GM18870 (cell line): ENCODE measurements around the gene TRIM66.

ENCODE experiments used
- ATAC-seq: cut with Tn5 transposase; IDR thresholded peaks from one replicate; pipeline ENCODE4 v1.9.1; 2021; ENCODE audit warnings: moderate library complexity; ENCODE audit not compliant: unreplicated experiment

Gene TRIM66

GRCh38 chr11:8612522-8612921 is 69.9 kb downstream of the TRIM66 start:
- no peak for ATAC-seq

DNA sequence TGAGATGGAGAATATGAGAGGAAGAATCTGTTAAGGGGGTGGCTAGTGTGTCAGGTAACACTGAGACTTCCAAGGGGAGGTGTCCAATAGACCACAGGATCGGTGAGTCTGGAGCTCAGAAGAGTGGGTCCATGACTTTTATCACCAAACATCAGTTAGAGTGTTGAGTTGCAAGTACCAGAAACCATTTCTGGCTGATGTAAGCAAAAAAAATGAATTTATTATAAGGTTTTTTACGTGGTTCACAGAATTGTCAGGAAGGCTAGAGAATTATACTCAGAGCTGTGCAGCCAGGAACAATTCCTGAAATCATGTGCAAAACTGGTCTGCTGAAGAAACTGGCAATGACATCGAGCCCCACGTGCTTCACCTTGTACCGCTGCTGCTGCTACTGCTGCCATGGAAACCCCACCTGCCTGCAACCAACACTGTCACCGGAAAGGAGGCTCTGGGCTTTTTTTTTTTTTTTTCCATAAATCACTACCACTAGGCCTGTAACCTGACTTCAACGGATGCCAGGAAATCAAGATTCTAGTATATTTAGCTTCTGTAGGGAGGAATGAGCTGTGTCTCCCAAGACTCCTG is 71.8 kb downstream of the TRIM66 start:
- no peak for ATAC-seq

DNA sequence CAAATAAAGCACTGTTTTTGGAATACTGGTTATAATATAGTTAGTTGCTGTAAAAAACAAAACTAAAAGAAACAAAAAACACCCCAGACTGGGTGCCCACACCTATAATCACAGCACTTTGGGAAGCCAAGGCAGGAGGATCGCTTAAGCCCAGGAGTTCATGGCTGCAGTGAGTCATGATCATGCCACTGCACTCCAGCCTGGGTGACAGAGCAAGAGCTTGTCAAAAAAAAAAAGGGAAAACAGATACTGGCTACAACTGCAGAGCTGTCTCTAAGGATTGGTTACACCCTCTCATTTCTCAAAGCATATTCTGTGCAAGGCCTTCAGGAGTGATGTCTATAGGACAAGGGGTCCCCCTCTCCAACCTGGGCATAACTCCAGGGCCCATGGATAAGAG is 73.8 kb downstream of the TRIM66 start:
- ATAC-seq: no peak

GRCh38 chr11:8605971-8606563 is 76.4 kb downstream of the TRIM66 start:
- ATAC-seq: no peak

- ATAC-seq: peak; percentile 55
Observed at GRCh38 chr11:8604078-8604723, 78.3 kb downstream of the TRIM66 start.

- ATAC-seq: peak; percentile 9
Observed at GRCh38 chr11:8603696-8604077, 78.8 kb downstream of the TRIM66 start.

- no peak for ATAC-seq
Observed at GRCh38 chr11:8601376-8602133, 80.9 kb downstream of the TRIM66 start.

GRCh38 chr11:8598506-8598905 is 84.0 kb downstream of the TRIM66 start:
- ATAC-seq: no peak

DNA sequence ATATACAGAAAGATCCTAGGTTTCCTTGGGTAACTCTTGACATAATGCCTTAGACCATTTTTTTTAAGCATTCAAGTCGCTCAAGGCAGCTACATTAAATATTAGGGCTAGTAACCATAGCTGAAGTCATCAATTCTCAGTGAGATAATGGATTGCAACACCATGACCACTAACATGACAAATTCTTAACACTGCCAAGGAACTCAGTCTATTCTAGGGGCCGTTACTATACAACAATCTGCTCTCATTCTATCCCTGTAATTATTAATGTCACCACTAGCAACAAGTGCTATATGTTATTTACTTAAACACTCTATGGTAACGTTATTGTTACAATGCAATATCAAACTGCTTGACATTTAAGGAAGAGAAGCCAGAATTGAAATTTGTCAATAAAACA is 85.3 kb downstream of the TRIM66 start:
- ATAC-seq: no peak

GRCh38 chr11:8596504-8597046 is 85.9 kb downstream of the TRIM66 start:
- no peak for ATAC-seq

GRCh38 chr11:8593935-8594909 is 88.2 kb downstream of the TRIM66 start, which contains the start of gene STK33:
STK33 (minus strand) TSS chr11:8594228; CDS start chr11:8474905, 119,323 bp downstream.
- ATAC-seq: peak; percentile 76

- ATAC-seq: no peak
Observed at GRCh38 chr11:8593455-8593854, 89.0 kb downstream of the TRIM66 start.

DNA sequence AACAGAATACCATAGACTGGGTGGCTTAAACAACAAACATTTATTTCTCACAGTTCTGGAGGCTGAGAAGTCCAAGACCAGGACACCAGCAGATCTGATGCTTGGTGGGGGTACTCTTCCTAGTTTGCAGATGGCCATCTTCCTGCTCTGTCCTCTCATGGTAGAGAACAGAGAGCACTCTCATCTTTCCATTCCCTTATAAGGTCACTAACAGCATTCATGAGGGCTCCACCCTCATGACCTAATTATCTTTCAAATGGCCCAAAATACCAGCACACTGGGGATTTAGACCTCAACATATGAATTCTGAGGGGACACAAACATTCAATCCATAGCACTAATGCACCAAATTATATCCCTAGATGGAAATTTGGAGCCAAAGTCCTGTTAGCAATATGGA is 94.5 kb downstream of the TRIM66 start:
- ATAC-seq: no peak

- no peak for ATAC-seq
Observed at GRCh38 chr11:8586805-8587204, 95.7 kb downstream of the TRIM66 start.

DNA sequence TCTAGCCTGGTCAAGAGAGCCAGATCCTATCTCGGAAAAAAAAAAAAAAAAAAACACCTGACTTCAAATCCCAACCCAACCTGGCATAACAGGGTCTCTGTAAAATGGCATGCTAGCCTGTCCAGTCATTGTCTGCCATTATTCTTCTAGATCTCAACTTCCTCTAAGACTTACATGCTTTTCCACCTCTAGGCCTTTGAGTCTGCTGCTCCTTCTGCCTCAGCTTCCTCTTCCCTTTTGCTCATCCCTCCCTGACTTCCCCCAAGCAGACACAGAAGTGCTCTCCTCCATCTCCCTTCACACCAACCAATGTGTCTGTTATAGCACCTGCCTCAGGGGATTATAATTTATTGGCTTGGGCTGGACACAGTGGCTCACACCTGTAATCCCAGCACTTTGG is 96.3 kb downstream of the TRIM66 start:
- no peak for ATAC-seq

DNA sequence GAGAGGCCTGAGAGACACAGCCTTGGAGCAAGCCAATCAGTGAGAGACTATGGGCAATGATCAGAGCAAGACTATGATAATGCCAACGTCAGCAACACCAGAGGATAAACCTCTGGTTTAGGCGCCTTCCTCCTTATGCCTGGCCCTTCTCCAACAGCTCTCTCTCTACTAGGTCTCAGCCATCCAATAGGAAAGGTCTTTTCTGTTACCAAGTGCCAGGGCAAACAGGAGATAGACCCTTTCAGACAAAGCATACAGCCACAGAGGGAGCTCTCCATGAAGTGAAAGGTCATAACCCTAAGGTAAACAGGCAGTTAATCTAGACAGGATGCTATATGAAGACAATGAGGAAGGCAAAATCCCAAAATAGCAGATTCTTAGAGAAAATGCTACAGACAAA is 98.0 kb downstream of the TRIM66 start:
- no peak for ATAC-seq

DNA sequence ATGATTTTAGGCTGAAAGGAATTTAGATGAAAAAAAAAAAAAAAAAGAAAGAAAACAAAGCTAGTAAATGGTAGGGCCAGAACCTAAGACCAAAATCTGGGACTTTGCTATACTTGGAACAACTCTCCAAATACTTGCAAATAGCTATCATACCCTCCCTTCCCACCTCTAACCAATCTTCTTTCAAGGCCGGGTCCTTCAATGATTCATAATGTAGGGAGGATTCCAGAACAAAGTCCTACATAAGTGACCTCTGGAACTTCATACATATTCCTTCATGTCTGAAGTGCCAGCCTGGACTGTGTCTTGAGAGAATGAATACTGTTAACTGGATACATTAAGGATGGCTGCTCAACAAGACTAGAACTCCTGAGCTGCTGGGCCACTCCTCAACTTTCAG is 98.4 kb downstream of the TRIM66 start:
- no peak for ATAC-seq

GRCh38 chr11:8581300-8581699 is 101.2 kb downstream of the TRIM66 start:
- no peak for ATAC-seq

DNA sequence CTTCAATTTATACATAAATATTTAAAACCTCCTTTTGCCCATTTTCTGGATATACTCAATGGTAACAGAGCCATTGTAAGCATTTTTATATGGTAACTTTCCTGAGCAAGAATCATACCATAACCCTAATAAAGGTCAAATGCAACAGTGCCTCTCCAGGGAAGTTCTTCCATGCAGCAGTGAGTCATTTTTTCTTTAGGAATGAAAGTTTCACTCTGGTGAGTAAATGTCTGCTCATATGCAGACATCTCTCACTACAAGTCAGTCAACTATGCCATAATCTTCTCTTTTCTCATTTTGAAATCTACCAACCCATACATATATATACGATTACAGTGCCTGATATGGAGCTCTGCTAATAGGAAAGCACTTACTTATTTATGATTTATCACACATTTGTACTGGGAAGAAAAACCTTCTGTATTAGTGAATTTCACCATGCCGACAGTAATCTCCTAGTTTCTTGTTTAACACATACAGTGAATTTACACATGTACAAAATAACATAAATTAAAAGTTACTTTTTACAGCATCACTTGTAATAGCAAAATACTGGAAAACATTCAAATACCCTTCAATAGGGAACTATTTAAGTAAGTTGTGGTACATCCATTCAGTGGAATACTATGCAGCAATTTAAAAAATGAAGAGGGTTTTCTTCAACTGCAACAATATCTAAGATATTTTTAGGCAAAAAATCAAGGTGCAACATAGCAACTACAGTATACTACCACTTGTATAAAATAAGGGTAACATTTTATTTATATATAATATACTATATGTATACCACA is 104.5 kb downstream of the TRIM66 start:
- ATAC-seq: no peak

DNA sequence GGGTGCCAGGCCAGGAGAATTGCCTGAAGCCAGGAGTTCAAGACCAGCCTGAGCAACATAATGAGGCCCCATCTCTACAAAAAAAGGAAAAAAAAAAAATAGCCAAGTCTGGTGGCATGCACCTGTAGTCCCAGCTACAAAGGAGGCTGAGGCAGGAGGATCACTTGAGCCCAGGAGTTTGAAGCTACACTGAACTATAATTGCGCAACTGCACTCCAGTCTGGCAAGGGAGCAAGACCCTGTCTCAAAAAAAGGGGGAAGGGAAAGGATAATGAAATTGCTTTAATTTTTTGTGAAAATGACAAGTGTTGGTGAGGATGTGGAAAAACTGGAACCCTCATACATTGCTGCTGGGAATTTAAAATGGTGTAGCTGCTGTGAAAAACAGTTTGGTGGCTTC is 107.7 kb downstream of the TRIM66 start:
- no peak for ATAC-seq
